OCI-LY1 (cell line): ENCODE results near the gene GVQW3.

Source experiments
- H2AFZ ChIP-seq: fragments of 200-600 bp; sonication (generic), shearing (Covaris generic); 2 replicates; pipeline ENCODE4 v1.6.0; 2014; ENCODE audit warnings: antibody characterized with exemption, mild to moderate bottlenecking, low read length
- H3F3A ChIP-seq: fragments of 200-600 bp; sonication (generic), shearing (Covaris generic); 2 replicates; pipeline ENCODE4 v1.6.0; 2014; ENCODE audit warnings: mild to moderate bottlenecking, antibody characterized with exemption, low read length, moderate library complexity; ENCODE audit not compliant: insufficient read depth
- H3K27ac ChIP-seq: fragments of 200-600 bp; sonication (generic); 2 replicates; pipeline ENCODE4 v1.5.1; 2014; ENCODE audit warnings: low read length, mixed run types, mild to moderate bottlenecking, low read depth; ENCODE audit not compliant: poor library complexity, severe bottlenecking
- H3K27me3 ChIP-seq: fragments of 200-600 bp; sonication (generic); 2 replicates; pipeline ENCODE4 v1.6.0; 2014; ENCODE audit warnings: antibody characterized with exemption, mild to moderate bottlenecking, low read length, moderate library complexity; ENCODE audit not compliant: insufficient read depth
- H3K36me3 ChIP-seq: fragments of 200-600 bp; sonication (generic); 2 replicates; pipeline ENCODE4 v1.6.1; 2014; ENCODE audit warnings: mild to moderate bottlenecking, antibody characterized with exemption, low read length, moderate library complexity, mixed read lengths; ENCODE audit not compliant: insufficient read depth
- H3K4me1 ChIP-seq: fragments of 200-600 bp; sonication (generic); 2 replicates; pipeline ENCODE4 v1.5.1; 2014; ENCODE audit warnings: mild to moderate bottlenecking, low read length, moderate library complexity; ENCODE audit not compliant: insufficient read depth, severe bottlenecking
- H3K4me2 ChIP-seq: fragments of 200-600 bp; sonication (generic), shearing (Covaris generic); 2 replicates; pipeline ENCODE4 v1.6.1; 2014; ENCODE audit warnings: low read length
- H3K4me3 ChIP-seq: fragments of 200-600 bp; sonication (generic); 2 replicates; pipeline ENCODE4 v1.5.1; 2014; ENCODE audit warnings: low read length, low read depth, mild to moderate bottlenecking, mixed read lengths; ENCODE audit not compliant: poor library complexity, severe bottlenecking
- H3K79me2 ChIP-seq: fragments of 200-600 bp; shearing (Covaris generic); 2 replicates; pipeline ENCODE4 v1.6.1; 2016; ENCODE audit warnings: mixed run types, low read length, mixed read lengths; ENCODE audit not compliant: insufficient read depth
- H3K9ac ChIP-seq: fragments of 200-600 bp; sonication (generic), shearing (Covaris generic); 2 replicates; pipeline ENCODE4 v1.6.1; 2014; ENCODE audit warnings: mild to moderate bottlenecking, low read length, mixed read lengths
- H3K9me2 ChIP-seq: fragments of 200-600 bp; sonication (generic), shearing (Covaris generic); 2 replicates; pipeline ENCODE4 v1.6.1; 2014; ENCODE audit warnings: low read depth, mild to moderate bottlenecking, low read length, mixed read lengths
- H3K9me3 ChIP-seq: fragments of 200-600 bp; shearing (Covaris generic); 2 replicates; pipeline ENCODE4 v1.6.1; 2014; ENCODE audit warnings: low read length, mixed read lengths
- H4K20me1 ChIP-seq: fragments of 200-600 bp; sonication (generic), shearing (Covaris generic); 2 replicates; pipeline ENCODE4 v1.6.0; 2016; ENCODE audit warnings: mild to moderate bottlenecking, low read length; ENCODE audit not compliant: insufficient read depth
- CTCF ChIP-seq: fragments of 200-600 bp; sonication (generic), shearing (Covaris generic); IDR thresholded peaks from 2 replicates; pipeline ENCODE4 v1.5.1; 2017; ENCODE audit warnings: mild to moderate bottlenecking, antibody characterized with exemption, low read length, moderate library complexity, mixed read lengths
- EZH2 ChIP-seq: fragments of 200-600 bp; sonication (generic), shearing (Covaris generic); IDR thresholded peaks from 2 replicates; pipeline ENCODE4 v1.8.0; 2017; ENCODE audit warnings: borderline replicate concordance, mixed run types, mild to moderate bottlenecking, antibody characterized with exemption, low read length, moderate library complexity, mixed read lengths

Gene GVQW3

GRCh38 chr11:76339221-76339620 lies 41.9 kb upstream of the GVQW3 start:
- Histone ChIP-seq H3K9me2 (no peaks in the 10 kb centered on the region), H4K20me1 (no peaks in the 10 kb centered on the region), H3F3A (no peaks in the 10 kb centered on the region), H3K9me3 (peaks cover 12% of the 10 kb centered on the region), H3K4me3 (no peak overlapping the region), H3K27ac (no peak overlapping the region), H3K79me2 (no peaks in the 10 kb centered on the region), H3K36me3 (no peaks in the 10 kb centered on the region), H3K9ac (no peak overlapping the region), H2AFZ (no peak overlapping the region), H3K4me1 (no peaks in the 10 kb centered on the region), H3K4me2 (no peak overlapping the region), H3K27me3 (no peaks in the 10 kb centered on the region)
- TF ChIP-seq EZH2 (no peak), CTCF (no peak)

GRCh38 chr11:76347466-76347865 lies 33.7 kb upstream of the GVQW3 start:
- Histone ChIP-seq H3K4me3 (no peak overlapping the region), H3K9me3 (no peaks in the 10 kb centered on the region), H3K9ac (no peak overlapping the region), H3K36me3 (peaks cover 7% of the 10 kb centered on the region; the same call in 1 of the 2 replicates), H3K4me2 (no peak overlapping the region), H3K27me3 (no peaks in the 10 kb centered on the region), H3K4me1 (no peaks in the 10 kb centered on the region), H3K9me2 (no peaks in the 10 kb centered on the region), H4K20me1 (no peaks in the 10 kb centered on the region), H2AFZ (no peak overlapping the region), H3K27ac (no peak overlapping the region), H3F3A (no peaks in the 10 kb centered on the region), H3K79me2 (no peaks in the 10 kb centered on the region)
- TF ChIP-seq CTCF = no peak
- no peak for TF ChIP-seq EZH2

- Histone ChIP-seq H3K9me3 (no peaks in the 10 kb centered on the region), H3K79me2 (no peaks in the 10 kb centered on the region), H3K27me3 (no peaks in the 10 kb centered on the region), H3K9me2 (no peaks in the 10 kb centered on the region), H3K9ac (no peak overlapping the region), H3K27ac (no peak overlapping the region), H3K36me3 (peaks cover 16% of the 10 kb centered on the region), H3F3A (no peaks in the 10 kb centered on the region), H3K4me1 (no peaks in the 10 kb centered on the region), H3K4me3 (no peak overlapping the region), H3K4me2 (no peak overlapping the region), H2AFZ (no peak overlapping the region), H4K20me1 (no peaks in the 10 kb centered on the region)
- TF ChIP-seq EZH2 (no peak), CTCF (no peak)
These were observed 32.8 kb upstream of the GVQW3 start for GRCh38 chr11:76348348-76348747.
